ENCODE data around the gene P3R3URF.

Gene P3R3URF

DNA sequence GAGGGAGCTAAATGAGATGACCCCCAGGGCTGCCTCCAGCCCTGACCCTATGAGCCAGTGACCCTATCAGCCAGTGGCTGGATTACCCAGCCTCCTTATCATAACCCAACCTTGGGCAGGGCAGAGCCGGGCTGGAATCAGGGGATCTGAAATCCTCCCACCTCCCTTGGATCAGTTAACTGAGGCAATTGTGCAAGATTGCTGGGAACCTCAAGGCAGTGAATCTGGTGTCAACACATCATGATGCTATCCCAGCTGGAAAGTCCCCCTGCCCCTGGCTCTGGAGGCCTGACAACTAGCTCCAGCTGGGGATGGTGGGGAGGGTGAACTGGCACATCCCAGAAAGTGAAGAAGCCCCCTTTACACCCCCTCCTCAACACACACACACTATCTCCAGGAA lies 7.8 kb downstream of the P3R3URF start:
- FAIRE-seq (no peak), DNase-seq (ENCODE audit: insufficient read length) (no peak)
- TF ChIP-seq POLR2AphosphoS5 (IDR thresholded peaks at IDR 0.05; ENCODE audit: low read depth, low read length), result no peak
- no peak for TF ChIP-seq TAF1 (IDR thresholded peaks at IDR 0.05; ENCODE audit: borderline replicate concordance, low read depth, low read length)
- no peak for TF ChIP-seq POLR2A (IDR thresholded peaks at IDR 0.05; ENCODE audit: low read depth, low read length)

DNA sequence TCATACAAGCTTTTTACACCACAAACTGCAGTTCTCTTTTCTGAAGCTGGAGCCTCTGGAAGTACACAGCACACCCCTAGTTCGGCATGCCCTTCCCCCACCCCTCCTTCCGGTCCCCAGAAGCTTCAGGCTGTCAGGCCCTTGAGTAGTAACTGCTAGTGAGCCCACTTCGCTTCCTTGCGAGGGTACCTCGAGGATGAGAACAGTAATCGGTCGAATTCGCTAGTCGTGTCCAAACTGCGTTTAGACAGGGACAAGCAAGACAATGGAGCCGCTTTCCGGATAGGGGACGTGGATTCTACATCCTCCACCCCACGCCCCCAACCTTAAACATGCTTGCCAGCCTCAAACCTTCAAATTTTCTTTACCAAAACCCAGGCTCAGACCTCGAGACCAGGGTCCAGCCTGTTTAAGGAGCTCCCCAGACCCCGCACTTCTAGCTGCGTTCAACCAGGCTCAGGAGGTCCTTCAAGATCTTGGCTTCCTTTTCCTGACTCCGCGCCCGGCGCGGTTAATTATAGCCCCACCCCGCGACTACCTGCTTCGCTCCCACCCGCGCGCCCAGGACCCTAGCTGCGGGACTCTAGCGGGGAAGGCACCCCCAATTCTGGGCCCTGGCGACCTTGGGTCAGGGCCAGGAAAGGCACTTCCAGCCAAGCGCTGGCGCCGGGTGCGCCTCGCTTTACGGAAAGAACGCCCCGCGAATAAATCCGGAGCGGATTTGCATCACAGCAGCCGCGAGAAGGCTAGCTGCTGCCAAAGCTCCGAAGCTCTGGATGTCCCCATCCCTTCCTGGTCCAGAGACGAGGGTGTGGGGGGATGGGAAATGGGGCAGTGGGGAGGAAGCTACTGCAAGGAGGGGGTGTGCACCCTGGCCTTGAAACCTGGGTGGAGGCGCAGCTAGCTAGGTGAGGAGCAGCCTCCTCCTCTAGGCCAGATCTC lies 9.5 kb downstream of the P3R3URF start:
- TF ChIP-seq POLR2A (IDR thresholded peaks at IDR 0.05; ENCODE audit: low read depth, low read length) (no peak), POLR2AphosphoS5 (IDR thresholded peaks at IDR 0.05; ENCODE audit: low read depth, low read length) (0 out of 2 replicates have a peak, but pooled peaks have one; percentile 10)
- DNase-seq (ENCODE audit: insufficient read length) (peak; percentile 63), FAIRE-seq (peak; percentile 88)

DNA sequence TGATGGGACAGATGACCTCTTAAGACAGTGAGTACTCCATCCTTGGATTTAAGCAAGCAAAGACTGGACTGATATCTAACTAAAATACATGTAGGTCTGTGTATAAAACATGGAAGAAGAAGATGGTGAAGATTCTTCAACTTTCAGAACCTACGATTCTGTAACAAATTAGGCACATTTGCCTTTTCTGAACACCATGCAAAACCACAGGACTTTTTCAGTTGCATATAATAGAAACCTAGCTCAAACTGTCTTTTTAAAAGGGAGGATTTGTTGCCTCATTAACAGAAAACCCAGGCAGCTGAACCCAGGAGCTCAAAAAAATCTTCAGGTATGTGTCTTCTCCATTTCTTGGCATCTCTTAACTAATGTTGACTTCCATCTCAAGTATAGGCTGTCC lies 16.1 kb downstream of the P3R3URF start:
- no peak for FAIRE-seq
- TF ChIP-seq TAF1 (IDR thresholded peaks at IDR 0.05; ENCODE audit: borderline replicate concordance, low read depth, low read length) (no peak), POLR2AphosphoS5 (IDR thresholded peaks at IDR 0.05; ENCODE audit: low read depth, low read length) (no peak), POLR2A (IDR thresholded peaks at IDR 0.05; ENCODE audit: low read depth, low read length) (no peak)
- no peak for DNase-seq (ENCODE audit: insufficient read length)

DNA sequence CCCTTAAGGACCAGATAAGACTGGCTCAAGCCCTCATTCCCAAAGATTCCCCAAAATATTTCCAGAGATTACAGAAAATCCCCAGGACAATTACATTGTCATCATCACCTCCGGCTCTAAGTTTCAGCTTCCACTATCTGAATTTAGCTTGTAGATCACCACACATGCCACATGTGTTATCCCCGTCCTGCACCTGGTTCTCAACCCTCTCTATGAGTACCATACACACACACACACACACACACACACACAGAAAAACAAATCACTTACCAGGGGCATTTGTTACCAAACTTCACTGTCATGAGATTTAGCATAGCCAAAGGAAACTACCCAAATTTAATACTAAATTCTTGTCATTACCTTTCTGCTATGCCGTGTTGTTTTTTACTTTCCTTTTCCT lies 16.8 kb downstream of the P3R3URF start:
- no peak for TF ChIP-seq POLR2A (IDR thresholded peaks at IDR 0.05; ENCODE audit: low read depth, low read length)
- no peak for TF ChIP-seq POLR2AphosphoS5 (IDR thresholded peaks at IDR 0.05; ENCODE audit: low read depth, low read length)
- TF ChIP-seq TAF1 (IDR thresholded peaks at IDR 0.05; ENCODE audit: borderline replicate concordance, low read depth, low read length), result no peak
- no peak for DNase-seq (ENCODE audit: insufficient read length)
- peak; percentile 77 for FAIRE-seq

DNA sequence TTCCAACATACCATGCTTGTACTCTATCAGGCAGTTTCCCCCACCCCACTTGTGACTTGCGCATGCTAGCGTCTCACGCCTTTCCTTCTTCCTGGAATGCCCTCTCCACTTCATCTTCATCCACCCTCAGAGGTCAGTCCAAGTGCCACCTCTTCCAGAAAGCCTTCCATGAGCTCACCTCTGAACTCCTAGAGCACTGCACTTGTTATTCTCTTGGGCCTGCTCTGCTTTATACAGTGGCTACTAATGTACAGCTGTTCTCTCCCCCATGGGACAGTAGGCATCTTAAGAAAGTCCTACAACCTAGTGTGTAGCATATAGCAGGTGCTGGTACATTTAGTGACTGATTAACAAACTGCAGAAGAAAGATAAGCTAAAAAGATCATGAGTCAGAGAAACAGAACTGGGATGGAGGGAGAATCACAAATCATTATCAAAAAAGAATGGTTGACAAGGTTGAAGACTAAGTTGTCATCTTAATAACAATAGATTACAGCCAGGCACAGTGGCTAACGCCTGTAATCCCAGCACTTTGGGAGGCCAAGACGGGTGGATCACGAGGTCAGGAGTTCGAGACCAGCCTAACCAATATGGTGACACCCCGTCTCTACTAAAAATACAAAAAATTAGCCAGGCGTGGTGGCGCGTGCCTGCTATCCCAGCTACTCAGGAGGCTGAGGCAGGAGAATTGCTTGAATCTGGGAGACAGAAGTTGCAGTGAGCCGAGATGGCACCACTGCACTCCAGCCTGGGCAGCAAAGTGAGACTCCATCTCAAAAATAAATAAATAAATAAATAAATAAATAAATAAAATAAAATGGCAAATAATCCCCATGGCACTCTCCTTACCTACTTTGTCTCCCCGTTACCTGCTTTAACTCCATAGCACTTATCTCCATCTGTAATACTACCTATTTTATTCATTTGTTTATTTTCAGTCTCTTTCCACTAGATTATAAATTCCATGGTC lies 17.7 kb downstream of the P3R3URF start:
- DNase-seq (ENCODE audit: insufficient read length), result no peak
- TF ChIP-seq POLR2AphosphoS5 (IDR thresholded peaks at IDR 0.05; ENCODE audit: low read depth, low read length), result no peak
- TF ChIP-seq POLR2A (IDR thresholded peaks at IDR 0.05; ENCODE audit: low read depth, low read length), result no peak
- no peak for TF ChIP-seq TAF1 (IDR thresholded peaks at IDR 0.05; ENCODE audit: borderline replicate concordance, low read depth, low read length)
- no peak for FAIRE-seq

DNA sequence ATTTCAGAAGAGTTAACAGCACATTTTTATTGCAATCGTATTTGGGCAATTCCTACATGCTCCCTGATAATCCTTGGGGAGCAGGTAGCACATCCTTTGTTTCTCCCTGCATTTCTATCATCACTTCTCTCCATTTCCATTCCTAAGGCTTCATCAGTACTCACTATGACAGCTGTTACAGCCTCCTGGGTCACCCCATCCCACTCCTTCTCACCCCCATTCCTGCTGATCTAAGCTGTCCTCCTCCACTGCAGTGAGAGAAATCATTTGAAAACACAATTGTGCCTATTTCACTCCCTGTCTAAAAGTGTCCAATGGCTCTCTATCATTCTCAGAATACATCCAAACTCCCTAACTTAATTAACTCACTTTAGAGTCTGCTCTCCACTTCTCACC lies 18.4 kb downstream of the P3R3URF start:
- DNase-seq (ENCODE audit: insufficient read length) (no peak), FAIRE-seq (no peak)
- no peak for TF ChIP-seq POLR2AphosphoS5 (IDR thresholded peaks at IDR 0.05; ENCODE audit: low read depth, low read length)
- TF ChIP-seq TAF1 (IDR thresholded peaks at IDR 0.05; ENCODE audit: borderline replicate concordance, low read depth, low read length), result no peak
- TF ChIP-seq POLR2A (IDR thresholded peaks at IDR 0.05; ENCODE audit: low read depth, low read length), result no peak

DNA sequence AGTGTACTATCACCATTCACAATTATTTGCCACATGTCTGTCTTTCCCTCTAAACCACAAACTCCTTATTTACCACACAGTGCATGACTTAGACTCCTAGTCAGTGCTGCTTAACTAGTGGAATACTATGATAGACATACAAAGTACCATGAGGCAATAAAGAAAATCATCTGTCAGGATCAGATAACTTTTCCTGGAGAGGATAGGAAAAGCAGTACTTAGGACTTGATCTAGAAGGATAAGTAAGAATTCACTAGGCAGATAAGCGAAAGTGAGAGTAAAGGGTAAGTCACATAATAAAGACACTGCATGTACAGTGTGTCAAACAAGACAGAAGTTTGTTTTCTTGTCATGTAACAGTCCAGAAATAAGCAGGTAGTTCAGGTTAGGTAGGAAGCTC lies 22.6 kb downstream of the P3R3URF start:
- TF ChIP-seq POLR2A (IDR thresholded peaks at IDR 0.05; ENCODE audit: low read depth, low read length) (no peak), POLR2AphosphoS5 (IDR thresholded peaks at IDR 0.05; ENCODE audit: low read depth, low read length) (no peak), TAF1 (IDR thresholded peaks at IDR 0.05; ENCODE audit: borderline replicate concordance, low read depth, low read length) (no peak)
- FAIRE-seq, result no peak
- no peak for DNase-seq (ENCODE audit: insufficient read length)

DNA sequence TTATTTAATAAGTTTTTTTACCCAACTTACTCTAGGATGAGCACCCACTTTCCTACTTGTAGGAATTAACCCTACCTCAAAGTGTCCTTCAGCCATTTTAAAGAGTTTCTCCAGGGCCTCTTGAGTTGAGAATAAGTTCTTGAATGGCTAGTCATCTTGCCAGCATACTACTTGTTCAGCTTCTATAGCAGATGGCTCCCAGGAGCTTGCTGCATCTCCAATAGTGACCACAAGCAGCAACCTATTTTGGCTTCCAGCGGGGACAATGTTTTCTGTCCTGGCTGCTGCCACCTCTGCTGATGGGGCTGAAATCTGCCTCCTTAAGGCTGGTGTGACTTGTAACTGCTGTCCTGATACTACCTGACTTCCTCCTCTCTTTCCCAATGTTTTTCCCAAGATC lies 23.1 kb downstream of the P3R3URF start:
- FAIRE-seq (no peak), DNase-seq (ENCODE audit: insufficient read length) (no peak)
- TF ChIP-seq TAF1 (IDR thresholded peaks at IDR 0.05; ENCODE audit: borderline replicate concordance, low read depth, low read length) (no peak), POLR2AphosphoS5 (IDR thresholded peaks at IDR 0.05; ENCODE audit: low read depth, low read length) (no peak), POLR2A (IDR thresholded peaks at IDR 0.05; ENCODE audit: low read depth, low read length) (no peak)

DNA sequence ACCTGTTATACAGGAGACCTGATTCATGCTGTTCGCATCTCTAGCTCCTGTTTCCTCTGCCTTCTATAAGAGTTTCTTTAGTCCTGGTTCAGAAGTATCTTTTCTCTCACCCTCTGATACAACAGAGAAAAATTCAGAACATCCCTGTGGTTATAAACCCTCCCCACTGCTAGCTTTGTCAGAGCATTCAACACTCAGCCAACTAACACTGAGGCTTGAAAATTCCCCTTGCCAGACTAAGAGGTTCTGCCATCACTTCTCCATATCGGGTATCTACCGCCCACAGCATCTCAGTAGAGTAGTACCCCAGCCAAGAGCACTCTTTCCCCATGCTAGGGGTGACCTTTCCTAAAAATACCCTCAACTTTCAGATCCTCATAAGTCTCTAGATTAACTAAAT lies 24.3 kb downstream of the P3R3URF start:
- TF ChIP-seq POLR2A (IDR thresholded peaks at IDR 0.05; ENCODE audit: low read depth, low read length), result no peak
- TF ChIP-seq TAF1 (IDR thresholded peaks at IDR 0.05; ENCODE audit: borderline replicate concordance, low read depth, low read length), result no peak
- TF ChIP-seq POLR2AphosphoS5 (IDR thresholded peaks at IDR 0.05; ENCODE audit: low read depth, low read length), result no peak
- FAIRE-seq, result no peak
- no peak for DNase-seq (ENCODE audit: insufficient read length)

DNA sequence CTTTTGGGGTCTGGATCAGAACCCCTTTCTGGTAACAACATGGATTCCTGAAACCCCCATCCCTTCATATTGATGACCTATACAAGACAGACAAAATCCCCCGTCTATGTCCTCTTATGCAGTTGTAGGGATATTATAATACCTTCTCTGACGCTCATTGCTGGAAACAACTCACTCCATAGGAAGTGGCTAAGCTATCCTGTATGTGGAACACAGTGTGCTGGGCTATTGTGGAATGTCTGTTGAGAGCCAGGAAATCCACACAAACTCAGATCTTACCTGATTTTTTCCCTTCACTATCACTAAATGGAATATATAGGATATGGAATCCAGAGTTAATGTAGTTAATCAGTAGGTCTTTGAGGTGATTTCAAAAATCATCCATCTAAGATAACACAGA lies 26.2 kb downstream of the P3R3URF start:
- TF ChIP-seq POLR2A (IDR thresholded peaks at IDR 0.05; ENCODE audit: low read depth, low read length), result no peak
- no peak for TF ChIP-seq POLR2AphosphoS5 (IDR thresholded peaks at IDR 0.05; ENCODE audit: low read depth, low read length)
- TF ChIP-seq TAF1 (IDR thresholded peaks at IDR 0.05; ENCODE audit: borderline replicate concordance, low read depth, low read length), result no peak
- FAIRE-seq (no peak), DNase-seq (ENCODE audit: insufficient read length) (no peak)

DNA sequence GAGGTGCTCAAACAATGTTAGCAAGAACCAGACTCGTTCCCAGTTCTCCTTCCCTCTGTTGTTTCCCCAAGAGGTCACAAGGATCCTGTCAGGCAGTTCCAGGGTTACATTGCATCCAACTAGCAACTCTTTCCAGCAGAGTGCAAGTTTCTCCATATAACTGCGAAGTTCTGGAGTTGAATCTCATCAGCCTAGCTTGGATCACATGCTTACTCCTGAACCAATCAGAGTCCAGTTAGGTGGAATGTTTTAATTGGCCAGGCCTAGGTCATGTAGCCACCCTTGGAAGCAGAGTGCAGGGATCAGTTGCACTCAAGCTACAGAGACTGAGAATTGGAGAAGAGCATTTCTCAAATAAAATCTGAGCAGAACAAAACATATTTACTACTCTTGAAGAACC lies 28.0 kb downstream of the P3R3URF start:
- TF ChIP-seq POLR2A (IDR thresholded peaks at IDR 0.05; ENCODE audit: low read depth, low read length), result no peak
- TF ChIP-seq TAF1 (IDR thresholded peaks at IDR 0.05; ENCODE audit: borderline replicate concordance, low read depth, low read length), result no peak
- no peak for TF ChIP-seq POLR2AphosphoS5 (IDR thresholded peaks at IDR 0.05; ENCODE audit: low read depth, low read length)
- DNase-seq (ENCODE audit: insufficient read length) (no peak), FAIRE-seq (no peak)

All from GM12892 (cell line).